ENCODE results near the gene MEG3. TPM values are rescaled to one million over a fixed set of nuclear protein-coding genes. Genes with fewer than 3 reads are reported as not detected.

MEG3 gene
- total RNA-seq, 2 experiments from 2014 or later = not detected

- H3K27me3 Mint-ChIP-seq = no peaks in the 10 kb centered on the region
- no peak for ATAC-seq (ENCODE audit: low read depth)
- H3K4me1 Mint-ChIP-seq = no peaks in the 10 kb centered on the region
- H3K4me3 Mint-ChIP-seq = no peak overlapping the region
- H3K27ac Mint-ChIP-seq = no peak overlapping the region
- POLR2A ChIA-PET = no interaction called here
- H3K9me3 Mint-ChIP-seq = no peaks in the 10 kb centered on the region
- no peaks in the 10 kb centered on the region for H3K36me3 Mint-ChIP-seq
- DNase-seq = no peak
Measured at GRCh38 chr14:100881211-100882025, 55.5 kb downstream of the MEG3 start.

DNA sequence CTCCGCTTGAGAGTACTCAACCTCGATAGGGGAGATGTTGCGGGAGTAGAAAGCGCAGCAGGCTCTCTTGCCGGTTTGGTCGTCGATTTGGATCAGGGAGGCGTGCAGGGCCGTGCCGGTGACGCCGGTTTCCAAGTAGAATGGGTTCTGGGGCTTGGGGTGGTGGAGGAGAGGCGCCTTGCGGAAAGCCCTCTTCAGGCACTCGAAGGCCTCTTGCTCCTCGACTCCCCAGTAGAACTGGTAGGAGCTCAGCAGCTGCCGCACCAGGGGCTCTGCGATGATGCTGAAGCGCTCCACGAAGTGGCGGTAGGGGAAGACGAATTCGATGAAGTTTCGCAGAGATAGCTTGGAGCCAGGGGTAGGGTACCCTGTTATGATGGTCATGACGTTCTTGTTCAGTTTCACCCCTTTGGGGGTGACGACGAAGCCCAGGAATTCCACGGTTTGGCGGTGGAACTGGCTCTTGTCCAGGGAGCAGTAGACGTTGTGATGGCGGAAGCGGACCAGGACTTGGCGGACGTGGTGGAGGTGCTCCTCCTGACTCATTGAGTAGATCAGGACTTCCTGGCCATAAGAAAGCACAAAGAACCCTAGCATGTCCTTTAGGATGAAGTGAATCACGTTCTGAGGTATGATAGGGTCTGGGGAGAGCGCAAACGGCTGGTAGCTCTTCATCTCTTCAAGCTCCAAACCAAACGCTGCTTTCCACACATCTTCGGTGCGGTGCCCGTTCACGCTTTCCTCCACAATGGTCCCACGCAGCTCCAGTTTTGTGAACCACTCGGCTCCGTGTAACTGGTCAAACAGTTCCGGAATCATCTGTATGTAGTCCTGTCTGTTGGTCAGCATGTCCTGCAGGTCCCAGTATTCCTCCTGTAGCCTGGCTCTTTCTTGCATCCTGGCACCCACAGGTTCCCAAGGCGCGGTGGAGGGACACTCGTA, 56.4 kb downstream of the MEG3 start:
- ATAC-seq (ENCODE audit: low read depth) (no peak), DNase-seq (no peak)
- Mint-ChIP-seq H3K27me3 (peaks cover 1% of the 10 kb centered on the region), H3K4me1 (no peaks in the 10 kb centered on the region), H3K36me3 (no peaks in the 10 kb centered on the region), H3K4me3 (no peak overlapping the region), H3K9me3 (no peaks in the 10 kb centered on the region), H3K27ac (no peak overlapping the region)
- POLR2A ChIA-PET = interaction anchor here (0.6 kb wide), 1 partner anchor 186 kb away, joined by 3 read pairs; no protein-coding TSS in a partner anchor

DNA sequence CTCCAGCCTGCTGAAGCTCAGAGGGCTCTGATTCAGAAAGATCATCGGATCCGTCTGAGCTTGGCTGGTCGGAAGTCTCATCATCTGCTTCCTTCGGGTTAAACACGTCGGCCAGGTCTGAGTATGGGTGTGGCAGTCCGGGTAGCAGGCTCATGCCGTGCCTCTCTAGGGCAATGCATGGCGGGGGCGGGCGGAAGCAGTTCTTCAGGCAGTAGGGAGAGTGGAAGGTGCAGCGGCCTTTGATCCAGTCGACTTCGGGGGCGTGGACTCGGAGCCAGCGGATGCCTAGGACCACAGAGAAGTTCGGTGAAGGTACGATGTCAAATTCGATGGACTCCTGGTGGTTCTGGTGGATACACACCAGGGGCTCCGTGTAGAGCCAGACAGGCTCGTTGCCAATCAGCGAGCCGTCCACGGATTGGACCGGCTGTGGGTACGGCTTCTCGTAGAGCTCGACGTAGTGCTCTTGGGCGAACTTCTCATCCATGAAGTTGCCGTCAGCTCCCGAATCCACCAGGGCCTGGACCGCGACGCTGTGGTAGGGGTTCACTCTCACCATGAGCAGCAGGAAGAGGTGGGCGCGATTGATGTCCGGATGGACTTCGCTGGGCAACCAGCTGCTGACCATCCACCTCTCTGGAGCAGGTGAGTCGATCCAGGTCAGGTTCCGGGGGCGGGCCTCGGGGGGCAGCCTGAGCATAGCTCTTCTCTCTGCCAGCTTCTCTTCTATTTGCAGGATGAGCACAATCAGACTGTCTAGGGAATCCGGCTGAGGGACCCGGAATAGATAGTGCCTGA, 57.3 kb downstream of the MEG3 start:
- Mint-ChIP-seq H3K9me3 (no peaks in the 10 kb centered on the region), H3K4me3 (no peak overlapping the region), H3K4me1 (no peaks in the 10 kb centered on the region), H3K36me3 (no peaks in the 10 kb centered on the region), H3K27ac (no peak overlapping the region), H3K27me3 (peaks cover 7% of the 10 kb centered on the region)
- no peak for DNase-seq
- no peak for ATAC-seq (ENCODE audit: low read depth)
- POLR2A ChIA-PET = no interaction called here

GRCh38 chr14:100883789-100884101, 57.8 kb downstream of the MEG3 start:
- Mint-ChIP-seq H3K9me3 (no peaks in the 10 kb centered on the region), H3K4me3 (no peak overlapping the region), H3K27me3 (peaks cover 10% of the 10 kb centered on the region), H3K4me1 (no peaks in the 10 kb centered on the region), H3K27ac (no peak overlapping the region), H3K36me3 (no peaks in the 10 kb centered on the region)
- DNase-seq (no peak), ATAC-seq (ENCODE audit: low read depth) (no peak)
- POLR2A ChIA-PET = no interaction called here

DNA sequence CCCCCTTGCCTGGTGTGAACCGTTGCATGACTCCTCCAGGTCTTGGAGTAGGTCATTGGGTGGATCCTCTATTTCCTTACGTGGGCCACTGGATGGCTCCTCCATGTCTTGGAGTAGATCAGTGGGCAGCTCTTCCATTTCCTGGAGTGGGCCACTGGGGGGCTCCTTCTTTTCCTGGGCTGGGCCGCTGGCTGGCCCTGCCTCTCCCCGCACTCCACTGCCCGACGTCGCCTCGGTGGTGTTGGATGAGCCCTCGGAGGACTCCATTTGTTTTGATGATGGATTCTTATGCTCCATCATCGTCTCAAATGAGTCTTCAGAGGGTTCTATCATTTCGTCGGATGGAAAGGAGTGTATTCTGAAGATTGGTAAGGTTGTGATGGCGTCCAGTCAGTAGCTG, 58.5 kb downstream of the MEG3 start:
- Mint-ChIP-seq H3K27ac (no peak overlapping the region), H3K4me3 (no peak overlapping the region), H3K27me3 (peaks cover 10% of the 10 kb centered on the region), H3K36me3 (no peaks in the 10 kb centered on the region), H3K9me3 (no peaks in the 10 kb centered on the region), H3K4me1 (no peaks in the 10 kb centered on the region)
- ATAC-seq (ENCODE audit: low read depth) (no peak), DNase-seq (no peak)
- POLR2A ChIA-PET = no interaction called here

DNA sequence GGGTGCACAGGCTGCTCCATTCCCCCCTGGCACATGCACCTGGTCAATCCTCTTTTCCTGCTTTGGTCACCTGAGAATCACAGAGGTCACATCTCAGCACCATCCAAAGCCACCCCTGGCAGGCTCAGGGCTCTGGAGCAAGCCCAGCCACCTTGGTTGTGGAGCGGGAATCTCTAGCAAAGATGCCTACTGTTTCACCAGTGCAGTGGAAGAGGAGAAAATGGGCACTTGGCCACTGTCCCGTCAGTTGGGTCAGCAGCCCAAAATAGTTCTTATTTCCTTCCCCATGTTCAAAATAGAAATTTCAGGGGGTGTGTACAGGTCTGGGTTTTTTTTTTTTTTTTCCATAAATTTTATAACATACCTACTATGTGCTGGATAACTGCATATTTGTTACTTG, 59.3 kb downstream of the MEG3 start:
- peaks cover 10% of the 10 kb centered on the region for H3K27me3 Mint-ChIP-seq
- no peak overlapping the region for H3K4me3 Mint-ChIP-seq
- DNase-seq = no peak
- no peak for ATAC-seq (ENCODE audit: low read depth)
- H3K27ac Mint-ChIP-seq = no peak overlapping the region
- POLR2A ChIA-PET = no interaction called here
- H3K9me3 Mint-ChIP-seq = no peaks in the 10 kb centered on the region
- no peaks in the 10 kb centered on the region for H3K4me1 Mint-ChIP-seq
- H3K36me3 Mint-ChIP-seq = no peaks in the 10 kb centered on the region

DNA sequence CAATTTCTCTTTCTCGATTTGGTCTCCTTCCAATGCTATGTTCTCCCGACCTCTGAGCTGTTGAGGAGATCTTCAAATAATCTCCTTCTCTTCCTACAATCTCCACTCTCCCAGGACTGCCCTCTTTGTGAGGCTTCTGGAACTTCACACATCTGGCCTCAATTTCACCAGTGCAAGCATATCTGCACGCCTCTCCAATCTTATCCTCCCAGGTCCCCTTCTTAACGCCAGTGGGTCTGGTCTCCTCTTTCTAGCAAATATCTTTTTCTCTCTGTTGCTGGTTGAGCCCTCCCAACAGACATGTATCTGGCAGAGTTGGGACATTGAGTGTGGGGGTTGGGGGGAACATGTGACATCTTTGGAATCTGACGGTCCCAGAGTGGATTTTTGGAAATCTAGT, 59.7 kb downstream of the MEG3 start:
- Mint-ChIP-seq H3K27me3 (peaks cover 10% of the 10 kb centered on the region), H3K9me3 (no peaks in the 10 kb centered on the region), H3K27ac (no peak overlapping the region), H3K4me3 (no peak overlapping the region), H3K36me3 (no peaks in the 10 kb centered on the region), H3K4me1 (no peaks in the 10 kb centered on the region)
- ATAC-seq (ENCODE audit: low read depth) (no peak), DNase-seq (no peak)
- POLR2A ChIA-PET = no interaction called here

DNA sequence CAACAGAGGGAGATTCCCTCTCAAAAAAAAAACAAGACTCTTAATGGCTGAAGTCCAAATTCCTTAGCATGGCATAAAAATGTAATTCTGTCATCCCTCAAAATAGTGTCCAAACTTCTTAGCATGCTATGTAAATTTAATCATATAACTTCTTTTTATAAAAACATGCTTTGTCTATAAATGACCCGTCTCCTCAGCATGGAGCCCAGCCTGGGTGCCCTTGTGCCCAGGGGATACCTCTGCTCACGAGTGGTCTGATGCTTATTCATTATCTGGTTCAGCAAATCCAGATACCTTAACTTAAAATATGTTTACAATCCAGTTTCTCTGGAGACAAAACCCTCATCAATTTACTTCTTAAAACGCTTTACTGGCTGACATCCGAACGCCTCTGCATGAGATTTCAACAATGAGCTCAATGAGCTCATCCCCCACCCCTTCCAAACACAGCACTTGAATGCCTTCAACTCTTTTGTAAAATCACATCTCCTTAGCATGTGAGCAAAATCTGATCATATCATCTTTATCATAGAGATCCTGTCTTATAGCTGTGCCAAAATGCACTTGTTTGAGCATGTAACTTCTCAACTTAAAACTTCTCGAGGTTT, 61.9 kb downstream of the MEG3 start:
- no peaks in the 10 kb centered on the region for H3K9me3 Mint-ChIP-seq
- POLR2A ChIA-PET = no interaction called here
- ATAC-seq (ENCODE audit: low read depth) (no peak), DNase-seq (no peak)
- no peaks in the 10 kb centered on the region for H3K36me3 Mint-ChIP-seq
- no peak overlapping the region for H3K4me3 Mint-ChIP-seq
- peaks cover 10% of the 10 kb centered on the region for H3K27me3 Mint-ChIP-seq
- H3K27ac Mint-ChIP-seq = no peak overlapping the region
- no peaks in the 10 kb centered on the region for H3K4me1 Mint-ChIP-seq

GRCh38 chr14:100888789-100889315, 62.9 kb downstream of the MEG3 start:
- no peak overlapping the region for H3K4me3 Mint-ChIP-seq
- no peaks in the 10 kb centered on the region for H3K36me3 Mint-ChIP-seq
- peaks cover 10% of the 10 kb centered on the region for H3K27me3 Mint-ChIP-seq

DNA sequence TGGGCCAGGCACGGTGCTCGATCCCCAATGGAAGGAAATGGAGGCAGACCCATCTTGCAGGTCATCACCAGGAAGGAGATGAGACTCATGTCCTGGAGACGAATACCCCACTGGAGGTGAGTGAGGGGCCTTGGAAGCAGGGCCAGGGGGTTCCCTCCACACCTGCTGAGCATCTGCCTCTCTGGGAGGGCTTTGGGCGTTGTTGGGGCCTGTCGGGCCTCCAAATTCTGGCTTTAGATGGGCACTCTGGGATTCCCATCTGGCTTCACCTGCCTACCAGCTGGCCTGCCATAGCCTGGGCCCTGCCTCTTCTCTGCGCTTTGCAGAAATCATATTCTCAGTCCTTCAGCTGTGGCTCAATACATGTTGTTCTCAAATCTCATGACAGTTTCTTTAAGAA, 63.7 kb downstream of the MEG3 start:
- H3K4me3 Mint-ChIP-seq = no peak overlapping the region
- no peaks in the 10 kb centered on the region for H3K9me3 Mint-ChIP-seq
- peaks cover 10% of the 10 kb centered on the region for H3K27me3 Mint-ChIP-seq
- no peaks in the 10 kb centered on the region for H3K36me3 Mint-ChIP-seq
- POLR2A ChIA-PET = no interaction called here
- ATAC-seq (ENCODE audit: low read depth) (no peak), DNase-seq (peak; percentile 8)
- H3K27ac Mint-ChIP-seq = no peak overlapping the region
- H3K4me1 Mint-ChIP-seq = no peaks in the 10 kb centered on the region

More at GRCh38 chr14:100888789-100889315, 62.9 kb downstream of the MEG3 start:
- ATAC-seq (ENCODE audit: low read depth) (no peak), DNase-seq (no peak)
- Mint-ChIP-seq H3K9me3 (no peaks in the 10 kb centered on the region), H3K4me1 (no peaks in the 10 kb centered on the region), H3K27ac (no peak overlapping the region)
- POLR2A ChIA-PET = no interaction called here

DNA sequence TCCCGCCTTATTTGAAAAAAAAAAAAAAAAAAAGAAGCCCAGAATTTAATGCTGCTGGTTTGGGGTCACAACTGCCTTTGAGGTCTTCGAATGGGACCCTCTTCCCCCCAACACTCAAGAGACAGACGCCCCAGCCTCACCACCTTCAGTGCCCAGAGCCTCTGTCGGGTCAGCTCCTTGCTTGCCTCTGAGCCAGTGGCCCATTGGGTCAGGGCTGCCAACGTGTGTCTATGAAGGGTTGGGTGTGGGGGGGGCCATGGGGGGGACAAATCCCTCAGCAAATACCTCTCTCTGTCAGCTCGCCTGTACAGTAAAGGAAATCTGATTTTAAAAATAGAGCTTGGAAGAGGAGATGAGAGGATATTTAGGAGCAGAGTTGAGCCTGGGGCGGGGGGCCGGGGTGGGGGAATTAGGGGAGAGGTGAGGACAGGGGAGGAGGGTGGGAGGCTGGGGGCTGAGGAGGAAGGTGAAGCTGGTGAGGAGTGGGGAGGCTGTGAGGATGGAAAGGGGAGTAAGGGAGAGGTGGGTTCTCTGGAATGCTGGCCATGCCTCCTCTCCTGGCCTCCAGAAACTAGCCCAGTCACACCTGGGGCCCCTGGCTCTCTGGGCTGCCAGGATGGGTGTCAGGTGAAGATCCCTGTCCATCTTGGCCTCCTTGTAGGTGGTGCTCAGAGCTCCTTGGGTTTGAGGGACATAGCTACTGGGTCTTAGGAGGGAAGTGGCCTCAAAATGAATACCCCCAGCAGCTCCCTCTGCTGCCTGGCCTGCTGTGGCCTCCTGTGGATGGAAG, 64.3 kb downstream of the MEG3 start:
- no peak overlapping the region for H3K27ac Mint-ChIP-seq
- ATAC-seq (ENCODE audit: low read depth) = no peak
- DNase-seq = peak; percentile 10
- peaks cover 10% of the 10 kb centered on the region for H3K27me3 Mint-ChIP-seq
- H3K4me1 Mint-ChIP-seq = no peaks in the 10 kb centered on the region
- POLR2A ChIA-PET = no interaction called here
- H3K4me3 Mint-ChIP-seq = no peak overlapping the region
- no peaks in the 10 kb centered on the region for H3K36me3 Mint-ChIP-seq
- no peaks in the 10 kb centered on the region for H3K9me3 Mint-ChIP-seq

DNA sequence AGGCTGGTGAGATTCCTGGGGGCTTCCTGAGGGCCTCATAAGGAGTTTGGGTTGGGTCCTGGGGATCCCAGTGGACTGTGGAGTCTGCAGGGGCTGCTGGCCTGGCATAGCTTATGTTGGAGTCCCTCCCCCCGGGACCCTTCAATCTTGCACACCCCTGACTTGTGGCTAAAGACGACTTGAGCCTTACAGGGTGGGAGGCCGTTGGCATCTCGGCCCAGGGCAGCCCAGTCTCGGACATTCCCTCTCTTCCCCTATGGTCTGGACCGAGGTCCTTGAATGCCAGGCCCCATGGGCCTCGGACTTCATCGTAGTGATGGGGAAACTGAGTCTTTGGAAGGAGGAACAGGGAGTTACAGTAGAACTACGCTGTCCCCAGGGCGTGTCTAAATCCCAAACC, 65.1 kb downstream of the MEG3 start:
- Mint-ChIP-seq H3K27me3 (peaks cover 10% of the 10 kb centered on the region), H3K36me3 (no peaks in the 10 kb centered on the region), H3K4me3 (no peak overlapping the region), H3K9me3 (no peaks in the 10 kb centered on the region), H3K4me1 (no peaks in the 10 kb centered on the region), H3K27ac (no peak overlapping the region)
- DNase-seq (peak; percentile 7), ATAC-seq (ENCODE audit: low read depth) (no peak)
- POLR2A ChIA-PET = no interaction called here
